Heart left ventricle (tissue), 13 donors: Measurements from ENCODE around the gene TRMT11.

Source experiments
- POLR2A ChIP-seq, 2 donors: fragments of 450-650 bp; IDR thresholded peaks; one replicate each; pipeline ENCODE4 v1.6.1; 2017; ENCODE audit warnings: antibody characterized with exemption in 2 of 2, mild to moderate bottlenecking in 2 of 2, moderate library complexity in 2 of 2
- TF ChIP-seq, protein P1 (sequence below), 12 donors: fragments of 200-600 bp; sonication (generic) in 4 of 12; IDR thresholded peaks; one replicate each; pipeline versions ENCODE4 v1.5.0 to v1.8.0; 2018 to 2022; ENCODE audit warnings: antibody characterized with exemption in 12 of 12, mild to moderate bottlenecking in 5 of 12
- donor health status: ischemic (EF 13 %, LVEDD 7.1; RV severe dilation, severe dysfunction).
- donor health status: DM: no; HTN: yes; CAD: no.
- donor health status: DM: no; HTN: no; CAD: no.
- donor health status: ischemic (EF 25% LVEDD 6.9; RV normal size, moderate dysfunction).
- donor health status: ischemic (EF 25% LVEDD 5.7; RV mildly dilated, moderate dysfunction).
- donor health status: ischemic (EF 35%, LVEDD 5.7; RV mildly dilated, moderate dysfunction).
- donor health status: nonischemic (EF 11% LVEDD 7.7; RV severe dilation, severe dysfunction).
- donor health status: DM: yes; HTN: yes; CAD: no.
- donor health status: PGD.
- donor health status: ischemic (EF 29% LVEDD 5.4; RV normal size, mild dysfunction).
- donor health status: nonischemic (EF 23%, LVEDD 6.1; RV moderate dilation, normal function).

GRCh38 chr6:126075335-126076071 is 89.2 kb downstream of the TRMT11 start:
- TF ChIP-seq, protein P1, sequence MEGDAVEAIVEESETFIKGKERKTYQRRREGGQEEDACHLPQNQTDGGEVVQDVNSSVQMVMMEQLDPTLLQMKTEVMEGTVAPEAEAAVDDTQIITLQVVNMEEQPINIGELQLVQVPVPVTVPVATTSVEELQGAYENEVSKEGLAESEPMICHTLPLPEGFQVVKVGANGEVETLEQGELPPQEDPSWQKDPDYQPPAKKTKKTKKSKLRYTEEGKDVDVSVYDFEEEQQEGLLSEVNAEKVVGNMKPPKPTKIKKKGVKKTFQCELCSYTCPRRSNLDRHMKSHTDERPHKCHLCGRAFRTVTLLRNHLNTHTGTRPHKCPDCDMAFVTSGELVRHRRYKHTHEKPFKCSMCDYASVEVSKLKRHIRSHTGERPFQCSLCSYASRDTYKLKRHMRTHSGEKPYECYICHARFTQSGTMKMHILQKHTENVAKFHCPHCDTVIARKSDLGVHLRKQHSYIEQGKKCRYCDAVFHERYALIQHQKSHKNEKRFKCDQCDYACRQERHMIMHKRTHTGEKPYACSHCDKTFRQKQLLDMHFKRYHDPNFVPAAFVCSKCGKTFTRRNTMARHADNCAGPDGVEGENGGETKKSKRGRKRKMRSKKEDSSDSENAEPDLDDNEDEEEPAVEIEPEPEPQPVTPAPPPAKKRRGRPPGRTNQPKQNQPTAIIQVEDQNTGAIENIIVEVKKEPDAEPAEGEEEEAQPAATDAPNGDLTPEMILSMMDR (IDR thresholded peaks at IDR 0.05) = no peak
- no peak for TF ChIP-seq POLR2A (IDR thresholded peaks at IDR 0.05)
